ENCODE measurements around the gene TMEM187.

Gene TMEM187

GRCh38 chrX:153955228-153955732 lies 17.3 kb upstream of the TMEM187 start:
- no peak for DNase-seq (ENCODE audit: low spot score)

GRCh38 chrX:153956044-153956907 lies 16.3 kb upstream of the TMEM187 start:
- no peak for DNase-seq (ENCODE audit: low spot score)

- DNase-seq (ENCODE audit: low spot score) = no peak
Observed at GRCh38 chrX:153957224-153957623, 15.3 kb upstream of the TMEM187 start.

GRCh38 chrX:153958605-153959004 lies 13.9 kb upstream of the TMEM187 start:
- DNase-seq (ENCODE audit: low spot score) = no peak

- DNase-seq (ENCODE audit: low spot score) = no peak
Observed at GRCh38 chrX:153959649-153960048, 12.9 kb upstream of the TMEM187 start.

- DNase-seq (ENCODE audit: low spot score) = no peak
Observed at GRCh38 chrX:153960077-153960476, 12.5 kb upstream of the TMEM187 start.

GRCh38 chrX:153960786-153961185 lies 11.8 kb upstream of the TMEM187 start:
- no peak for DNase-seq (ENCODE audit: low spot score)

- DNase-seq (ENCODE audit: low spot score) = no peak
Observed at GRCh38 chrX:153961292-153961691, 11.3 kb upstream of the TMEM187 start.

- no peak for DNase-seq (ENCODE audit: low spot score)
Observed at GRCh38 chrX:153963546-153963945, 9.0 kb upstream of the TMEM187 start.

GRCh38 chrX:153964105-153964504 lies 8.4 kb upstream of the TMEM187 start:
- DNase-seq (ENCODE audit: low spot score) = no peak

- no peak for DNase-seq (ENCODE audit: low spot score)
Observed at GRCh38 chrX:153965406-153965805, 7.1 kb upstream of the TMEM187 start.

- no peak for DNase-seq (ENCODE audit: low spot score)
Observed at GRCh38 chrX:153966283-153966688, 6.3 kb upstream of the TMEM187 start.

- no peak for DNase-seq (ENCODE audit: low spot score)
Observed at GRCh38 chrX:153966841-153967535, 5.6 kb upstream of the TMEM187 start.

GRCh38 chrX:153967536-153968224 lies 4.9 kb upstream of the TMEM187 start:
- DNase-seq (ENCODE audit: low spot score) = no peak

GRCh38 chrX:153968255-153968654 lies 4.3 kb upstream of the TMEM187 start:
- no peak for DNase-seq (ENCODE audit: low spot score)

GRCh38 chrX:153968754-153969124 lies 3.8 kb upstream of the TMEM187 start:
- no peak for DNase-seq (ENCODE audit: low spot score)

GRCh38 chrX:153969125-153969903 lies 3.2 kb upstream of the TMEM187 start:
- no peak for DNase-seq (ENCODE audit: low spot score)

- no peak for DNase-seq (ENCODE audit: low spot score)
Observed at GRCh38 chrX:153969904-153970356, 2.6 kb upstream of the TMEM187 start.

- DNase-seq (ENCODE audit: low spot score) = no peak
Observed at GRCh38 chrX:153970357-153971123, 2.0 kb upstream of the TMEM187 start.

- DNase-seq (ENCODE audit: low spot score) = peak; percentile 70
Observed at GRCh38 chrX:153971124-153971449, 1.5 kb upstream of the TMEM187 start.
